ENCODE data around the gene CALM1.

Gene CALM1

GRCh38 chr14:90358359-90358758 is 38.5 kb upstream of the CALM1 start:
- no peak for TF ChIP-seq CTCF (IDR thresholded peaks at IDR 0.05; ENCODE audit: control insufficient read depth, insufficient read depth, low read depth, low read length, missing control alignments)
- H3K4me3 ChIP-seq (ENCODE audit: control insufficient read depth, low read depth, low read length), result no peak overlapping the region
- DNase-seq (ENCODE audit: low read depth), result no peak

GRCh38 chr14:90361865-90362557 is 34.8 kb upstream of the CALM1 start:
- no peak for TF ChIP-seq CTCF (IDR thresholded peaks at IDR 0.05; ENCODE audit: control insufficient read depth, insufficient read depth, low read depth, low read length, missing control alignments)
- no peak overlapping the region for H3K4me3 ChIP-seq (ENCODE audit: control insufficient read depth, low read depth, low read length)
- no peak for DNase-seq (ENCODE audit: low read depth)

- TF ChIP-seq CTCF (IDR thresholded peaks at IDR 0.05; ENCODE audit: control insufficient read depth, insufficient read depth, low read depth, low read length, missing control alignments), result no peak
- DNase-seq (ENCODE audit: low read depth), result no peak
- no peak overlapping the region for H3K4me3 ChIP-seq (ENCODE audit: control insufficient read depth, low read depth, low read length)
Measured at GRCh38 chr14:90362558-90362896, 34.3 kb upstream of the CALM1 start.

DNA sequence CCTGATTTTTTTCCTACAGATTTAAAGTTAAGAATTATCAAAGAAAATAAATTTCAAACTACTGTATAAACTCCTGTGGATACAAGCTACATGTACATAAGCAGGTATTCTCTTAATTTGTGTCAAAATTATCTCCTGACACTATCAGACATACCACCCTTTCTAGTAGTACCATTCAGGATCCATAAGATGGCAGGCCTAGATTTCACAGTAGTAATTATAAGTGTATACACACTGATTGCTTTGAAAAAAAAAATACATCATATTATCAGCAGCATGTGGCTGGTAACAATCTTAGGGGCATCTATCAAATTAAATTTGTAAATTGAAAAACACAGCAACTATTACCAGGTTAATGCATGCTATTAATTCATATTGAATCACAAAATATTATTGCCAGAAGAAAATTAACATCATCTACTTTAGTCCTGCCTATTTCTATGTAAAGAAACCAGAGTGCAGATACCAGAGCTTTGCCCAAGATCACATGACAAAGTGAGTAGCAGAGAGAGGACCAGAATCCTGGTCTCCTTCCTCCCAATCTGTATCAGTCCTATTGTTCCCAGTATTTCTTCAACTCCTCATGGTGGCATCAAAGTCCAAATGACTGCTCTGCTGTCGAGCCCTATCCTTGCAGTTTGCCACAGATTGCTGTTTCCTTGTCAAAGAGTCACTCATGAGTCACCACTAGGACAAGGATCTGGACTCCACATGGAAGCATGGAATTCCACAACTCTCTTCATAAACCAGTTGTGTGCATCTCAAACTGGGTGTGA is 27.7 kb upstream of the CALM1 start:
- DNase-seq (ENCODE audit: low read depth), result no peak
- no peak for TF ChIP-seq CTCF (IDR thresholded peaks at IDR 0.05; ENCODE audit: control insufficient read depth, insufficient read depth, low read depth, low read length, missing control alignments)
- no peak overlapping the region for H3K4me3 ChIP-seq (ENCODE audit: control insufficient read depth, low read depth, low read length)

DNA sequence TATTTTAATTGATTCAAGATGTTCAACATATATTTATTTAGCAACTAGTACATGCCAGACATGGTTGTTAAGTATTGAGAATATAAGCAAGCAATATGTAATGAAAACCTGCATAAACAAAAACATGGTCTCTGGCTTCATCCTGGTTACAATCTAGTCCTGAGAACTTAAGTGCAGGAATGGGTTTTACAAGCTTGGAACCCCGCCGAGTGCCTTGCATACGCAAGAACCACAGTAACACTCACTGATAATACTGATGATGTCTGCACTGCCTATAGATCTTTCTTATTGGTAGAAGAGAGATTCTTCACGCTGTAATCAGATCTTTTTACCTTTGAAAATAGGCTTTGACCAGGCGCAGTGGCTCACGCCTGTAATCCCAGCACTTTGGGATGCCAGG is 22.9 kb upstream of the CALM1 start:
- TF ChIP-seq CTCF (IDR thresholded peaks at IDR 0.05; ENCODE audit: control insufficient read depth, insufficient read depth, low read depth, low read length, missing control alignments), result no peak
- DNase-seq (ENCODE audit: low read depth), result no peak

DNA sequence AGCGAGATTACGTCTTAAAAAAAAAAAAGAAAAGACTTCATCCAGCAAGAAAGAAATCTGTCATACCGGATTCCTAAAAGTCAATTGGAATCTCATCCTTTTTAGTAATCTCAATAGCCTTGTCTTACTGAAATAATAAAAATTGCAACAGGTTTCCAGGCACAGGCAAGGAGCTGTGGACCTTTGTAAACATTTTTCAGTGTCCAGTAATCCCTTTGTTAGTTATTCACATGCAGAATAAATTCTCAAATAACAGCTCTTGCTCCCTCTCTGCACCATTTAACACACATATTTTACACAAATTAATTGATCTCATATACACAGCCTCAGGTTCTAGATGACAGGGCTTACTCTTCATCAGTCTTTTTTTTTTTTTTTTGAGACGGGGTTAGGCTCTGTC is 22.0 kb upstream of the CALM1 start:
- no peak for DNase-seq (ENCODE audit: low read depth)
- no peak for TF ChIP-seq CTCF (IDR thresholded peaks at IDR 0.05; ENCODE audit: control insufficient read depth, insufficient read depth, low read depth, low read length, missing control alignments)
- no peak overlapping the region for H3K4me3 ChIP-seq (ENCODE audit: control insufficient read depth, low read depth, low read length)

More for the DNA sequence above, 22.9 kb upstream of the CALM1 start:
- no peak overlapping the region for H3K4me3 ChIP-seq (ENCODE audit: control insufficient read depth, low read depth, low read length)
